ENCODE data around the gene PRPF40B.

The PRPF40B gene

DNA sequence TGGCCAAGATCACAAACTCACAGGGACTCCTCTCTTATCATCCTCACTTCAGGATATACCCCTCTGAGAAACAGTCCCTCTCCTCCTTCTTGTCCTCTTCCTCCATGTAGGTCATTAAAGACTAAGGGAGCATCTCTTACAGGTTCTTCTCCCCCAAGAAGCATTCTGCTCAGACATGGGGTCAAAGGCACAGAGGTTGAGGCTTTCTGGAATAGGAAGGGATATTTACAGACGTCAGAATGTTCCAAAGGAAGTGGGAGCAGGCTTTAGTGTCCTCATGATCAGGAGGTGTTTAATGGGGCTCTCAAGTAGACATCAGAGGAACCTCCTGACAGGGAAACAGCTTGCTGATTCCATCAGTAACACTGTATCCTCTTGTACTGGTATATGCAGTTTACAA is 36.4 kb downstream of the PRPF40B start:
- H3K27ac ChIP-seq (ENCODE audit: low read depth, low read length, poor library complexity, severe bottlenecking) = no peak overlapping the region
- peaks cover 36% of the 10 kb centered on the region for H3K4me1 ChIP-seq (ENCODE audit: insufficient read depth, low read length, severe bottlenecking)
- H3K9me3 ChIP-seq (ENCODE audit: low read length) = no peaks in the 10 kb centered on the region
- no peak overlapping the region for H3K4me2 ChIP-seq (ENCODE audit: low read length)
- no peaks in the 10 kb centered on the region for H3K27me3 ChIP-seq (ENCODE audit: insufficient read depth, low read length)
- no peaks in the 10 kb centered on the region for H4K20me1 ChIP-seq (ENCODE audit: insufficient read depth, low read length)
- H3K4me3 ChIP-seq (ENCODE audit: low read depth, low read length, poor library complexity, severe bottlenecking) = no peak overlapping the region
- H3F3A ChIP-seq (ENCODE audit: insufficient read depth, low read length) = no peaks in the 10 kb centered on the region
- H3K9ac ChIP-seq (ENCODE audit: low read length) = no peak overlapping the region
- no peaks in the 10 kb centered on the region for H3K79me2 ChIP-seq (ENCODE audit: insufficient read depth, low read length)
- TF ChIP-seq, protein P1, sequence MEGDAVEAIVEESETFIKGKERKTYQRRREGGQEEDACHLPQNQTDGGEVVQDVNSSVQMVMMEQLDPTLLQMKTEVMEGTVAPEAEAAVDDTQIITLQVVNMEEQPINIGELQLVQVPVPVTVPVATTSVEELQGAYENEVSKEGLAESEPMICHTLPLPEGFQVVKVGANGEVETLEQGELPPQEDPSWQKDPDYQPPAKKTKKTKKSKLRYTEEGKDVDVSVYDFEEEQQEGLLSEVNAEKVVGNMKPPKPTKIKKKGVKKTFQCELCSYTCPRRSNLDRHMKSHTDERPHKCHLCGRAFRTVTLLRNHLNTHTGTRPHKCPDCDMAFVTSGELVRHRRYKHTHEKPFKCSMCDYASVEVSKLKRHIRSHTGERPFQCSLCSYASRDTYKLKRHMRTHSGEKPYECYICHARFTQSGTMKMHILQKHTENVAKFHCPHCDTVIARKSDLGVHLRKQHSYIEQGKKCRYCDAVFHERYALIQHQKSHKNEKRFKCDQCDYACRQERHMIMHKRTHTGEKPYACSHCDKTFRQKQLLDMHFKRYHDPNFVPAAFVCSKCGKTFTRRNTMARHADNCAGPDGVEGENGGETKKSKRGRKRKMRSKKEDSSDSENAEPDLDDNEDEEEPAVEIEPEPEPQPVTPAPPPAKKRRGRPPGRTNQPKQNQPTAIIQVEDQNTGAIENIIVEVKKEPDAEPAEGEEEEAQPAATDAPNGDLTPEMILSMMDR (IDR thresholded peaks at IDR 0.05; ENCODE audit: low read length) = no peak
- no peaks in the 10 kb centered on the region for H3K36me3 ChIP-seq (ENCODE audit: insufficient read depth, low read length)
- no peak overlapping the region for H2AFZ ChIP-seq (ENCODE audit: low read length)
- no peaks in the 10 kb centered on the region for H3K9me2 ChIP-seq (ENCODE audit: low read depth, low read length)

DNA sequence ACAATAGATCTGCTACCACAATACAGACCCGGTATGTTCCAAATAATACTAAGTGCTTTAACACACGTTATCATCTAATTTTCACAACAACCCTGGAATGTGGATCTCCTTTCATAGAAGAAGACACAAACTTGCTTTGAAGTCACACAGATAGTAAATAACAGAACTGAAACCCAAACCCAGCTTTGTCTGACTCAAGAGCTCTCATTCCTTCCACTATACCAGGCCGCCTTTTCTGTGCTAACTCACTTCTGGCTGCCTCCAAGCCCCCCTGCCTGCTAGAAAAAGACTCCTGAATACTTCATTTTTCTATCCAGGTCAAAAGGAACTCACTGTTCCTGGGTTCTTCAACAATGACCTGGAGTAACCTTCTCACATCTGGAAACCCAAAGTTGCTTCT is 37.8 kb downstream of the PRPF40B start:
- Histone ChIP-seq H3K79me2 (ENCODE audit: insufficient read depth, low read length) (no peaks in the 10 kb centered on the region), H3K9ac (ENCODE audit: low read length) (no peak overlapping the region), H3K36me3 (ENCODE audit: insufficient read depth, low read length) (no peaks in the 10 kb centered on the region), H2AFZ (ENCODE audit: low read length) (no peak overlapping the region), H3K4me3 (ENCODE audit: low read depth, low read length, poor library complexity, severe bottlenecking) (no peak overlapping the region), H3K4me1 (ENCODE audit: insufficient read depth, low read length, severe bottlenecking) (peaks cover 39% of the 10 kb centered on the region), H4K20me1 (ENCODE audit: insufficient read depth, low read length) (no peaks in the 10 kb centered on the region), H3K4me2 (ENCODE audit: low read length) (no peak overlapping the region), H3K9me2 (ENCODE audit: low read depth, low read length) (no peaks in the 10 kb centered on the region), H3K9me3 (ENCODE audit: low read length) (no peaks in the 10 kb centered on the region), H3K27me3 (ENCODE audit: insufficient read depth, low read length) (no peaks in the 10 kb centered on the region), H3K27ac (ENCODE audit: low read depth, low read length, poor library complexity, severe bottlenecking) (no peak overlapping the region), H3F3A (ENCODE audit: insufficient read depth, low read length) (no peaks in the 10 kb centered on the region)
- TF ChIP-seq, protein P1 (IDR thresholded peaks at IDR 0.05; ENCODE audit: low read length) = no peak
- TF ChIP-seq EZH2 (IDR thresholded peaks at IDR 0.05; ENCODE audit: borderline replicate concordance, low read length) = no peak

- Histone ChIP-seq H3K4me2 (ENCODE audit: low read length) (no peak overlapping the region), H3F3A (ENCODE audit: insufficient read depth, low read length) (no peaks in the 10 kb centered on the region), H3K79me2 (ENCODE audit: insufficient read depth, low read length) (no peaks in the 10 kb centered on the region), H3K4me3 (ENCODE audit: low read depth, low read length, poor library complexity, severe bottlenecking) (no peak overlapping the region), H2AFZ (ENCODE audit: low read length) (no peak overlapping the region), H3K9me2 (ENCODE audit: low read depth, low read length) (no peaks in the 10 kb centered on the region), H3K27ac (ENCODE audit: low read depth, low read length, poor library complexity, severe bottlenecking) (no peak overlapping the region), H3K27me3 (ENCODE audit: insufficient read depth, low read length) (no peaks in the 10 kb centered on the region), H3K36me3 (ENCODE audit: insufficient read depth, low read length) (no peaks in the 10 kb centered on the region), H4K20me1 (ENCODE audit: insufficient read depth, low read length) (no peaks in the 10 kb centered on the region), H3K4me1 (ENCODE audit: insufficient read depth, low read length, severe bottlenecking) (peaks cover 39% of the 10 kb centered on the region), H3K9ac (ENCODE audit: low read length) (no peak overlapping the region), H3K9me3 (ENCODE audit: low read length) (no peaks in the 10 kb centered on the region)
- no peak for TF ChIP-seq EZH2 (IDR thresholded peaks at IDR 0.05; ENCODE audit: borderline replicate concordance, low read length)
- TF ChIP-seq, protein P1 (IDR thresholded peaks at IDR 0.05; ENCODE audit: low read length) = no peak
These were observed 38.4 kb downstream of the PRPF40B start for GRCh38 chr12:49661746-49662145.
